Renal cortex interstitium (tissue), 11 donors: ENCODE measurements around the gene SH3BGRL3. TPM values are rescaled to one million over a fixed set of nuclear protein-coding genes. Genes with fewer than 3 reads are reported as not detected.
"Not testable (repeated sequence)": the region's sequence is repeated elsewhere in the genome, so short reads cannot be mapped to it uniquely, and the experiment has no call there.

Experiments
- DNase-seq, 11 donors: peaks; one replicate each; pipeline ENCODE4 v3.0.0-alpha.2; 2013; ENCODE audit warnings: low read depth in 9 of 11, low spot score in 4 of 11; ENCODE audit errors: extremely low read depth in 1 of 11
- polyA plus RNA-seq, 3 donors: library from polyadenylated mRNA; unstranded; fragments of 120-200 nt; gene quantifications; one replicate each; pipeline ENCODE4 v1.2.1, GENCODE V29; 2013; ENCODE audit not compliant: insufficient read length in 3 of 3

The SH3BGRL3 gene
- polyA plus RNA-seq, 3 donors, result 84.9 to 107 (median 90.4) TPM

- no peak for DNase-seq
Measured at GRCh38 chr1:26324550-26324949, 44.7 kb downstream of the SH3BGRL3 start.

- DNase-seq, result no peak
Measured at GRCh38 chr1:26327956-26328362, 48.1 kb downstream of the SH3BGRL3 start.

- DNase-seq, result no peak
Measured at GRCh38 chr1:26328597-26328996, 48.7 kb downstream of the SH3BGRL3 start.

- not testable (repeated sequence) for DNase-seq
Measured at GRCh38 chr1:26329380-26329779, 49.5 kb downstream of the SH3BGRL3 start.

GRCh38 chr1:26330276-26330675 lies 50.4 kb downstream of the SH3BGRL3 start:
- DNase-seq, result no peak

Other genes starting within 250 kb of the SH3BGRL3 start
- 1 to 10 TPM; 4.6 to 7.2 (median 5.1) TPM for gene SLC30A2, start 234.0 kb upstream of the SH3BGRL3 start, polyA plus RNA-seq
- 1 to 10 TPM in 2 of 3 donors, under 1 TPM in 1; 0.86 to 1.5 (median 1.1) TPM for gene TRIM63, start 212.5 kb upstream of the SH3BGRL3 start, polyA plus RNA-seq
- gene PDIK1L, start 168.3 kb upstream of the SH3BGRL3 start, polyA plus RNA-seq, result 10 to 100 TPM; 16.8 to 21.0 (median 17.5) TPM
- gene FAM110D, start 121.0 kb upstream of the SH3BGRL3 start, polyA plus RNA-seq, result 1 to 10 TPM in 2 of 3 donors, under 1 TPM in 1; 0.67 to 1.5 (median 1.1) TPM
- under 1 TPM in 1 of 3 donors, not detected in 2; 0.45 TPM for gene C1orf232, start 111.1 kb upstream of the SH3BGRL3 start, polyA plus RNA-seq
- gene ZNF593, start 110.2 kb upstream of the SH3BGRL3 start, polyA plus RNA-seq, result 10 to 100 TPM; 14.5 to 18.7 (median 18.4) TPM
- gene ZNF593OS, start 108.3 kb upstream of the SH3BGRL3 start, polyA plus RNA-seq, result 1 to 10 TPM; 1.0 to 1.9 (median 1.0) TPM
- 10 to 100 TPM; 10.7 to 20.0 (median 14.5) TPM for gene CNKSR1, start 102.6 kb upstream of the SH3BGRL3 start, polyA plus RNA-seq
- under 1 TPM; 0.06 to 0.21 (median 0.11) TPM for gene CATSPER4, start 89.5 kb upstream of the SH3BGRL3 start, polyA plus RNA-seq
- gene CEP85, start 45.9 kb upstream of the SH3BGRL3 start, polyA plus RNA-seq, result 10 to 100 TPM; 16.9 to 21.1 (median 17.9) TPM
- gene UBXN11, start 26.6 kb downstream of the SH3BGRL3 start, polyA plus RNA-seq, result 10 to 100 TPM; 34.0 to 55.3 (median 44.5) TPM
- 1 to 10 TPM; 3.7 to 6.7 (median 5.0) TPM for gene CD52, start 37.9 kb downstream of the SH3BGRL3 start, polyA plus RNA-seq
- gene CRYBG2, start 74.0 kb downstream of the SH3BGRL3 start, polyA plus RNA-seq, result 1 to 10 TPM in 2 of 3 donors, under 1 TPM in 1; 0.87 to 1.4 (median 1.1) TPM
- gene ZNF683, start 92.7 kb downstream of the SH3BGRL3 start, polyA plus RNA-seq, result not detected
- under 1 TPM; 0.03 to 0.18 (median 0.06) TPM for gene LIN28A, start 130.7 kb downstream of the SH3BGRL3 start, polyA plus RNA-seq
- 10 to 100 TPM; 32.5 to 45.8 (median 34.2) TPM for gene DHDDS, start 152.2 kb downstream of the SH3BGRL3 start, polyA plus RNA-seq
- gene HMGN2, start 192.4 kb downstream of the SH3BGRL3 start, polyA plus RNA-seq, result 1,000 to 10,000 TPM; 1,010 to 1,265 (median 1,224) TPM
- gene RPS6KA1, start 249.7 kb downstream of the SH3BGRL3 start, polyA plus RNA-seq, result 10 to 100 TPM; 17.0 to 25.1 (median 21.3) TPM